Kasumi-1 (cell line): ENCODE results near the gene MED22.

Experiments
- DNase-seq, 2 experiments: peaks; one replicate each; lab custom pipeline; 2025; lab: John Stamatoyannopoulos, UW

MED22 gene

DNA sequence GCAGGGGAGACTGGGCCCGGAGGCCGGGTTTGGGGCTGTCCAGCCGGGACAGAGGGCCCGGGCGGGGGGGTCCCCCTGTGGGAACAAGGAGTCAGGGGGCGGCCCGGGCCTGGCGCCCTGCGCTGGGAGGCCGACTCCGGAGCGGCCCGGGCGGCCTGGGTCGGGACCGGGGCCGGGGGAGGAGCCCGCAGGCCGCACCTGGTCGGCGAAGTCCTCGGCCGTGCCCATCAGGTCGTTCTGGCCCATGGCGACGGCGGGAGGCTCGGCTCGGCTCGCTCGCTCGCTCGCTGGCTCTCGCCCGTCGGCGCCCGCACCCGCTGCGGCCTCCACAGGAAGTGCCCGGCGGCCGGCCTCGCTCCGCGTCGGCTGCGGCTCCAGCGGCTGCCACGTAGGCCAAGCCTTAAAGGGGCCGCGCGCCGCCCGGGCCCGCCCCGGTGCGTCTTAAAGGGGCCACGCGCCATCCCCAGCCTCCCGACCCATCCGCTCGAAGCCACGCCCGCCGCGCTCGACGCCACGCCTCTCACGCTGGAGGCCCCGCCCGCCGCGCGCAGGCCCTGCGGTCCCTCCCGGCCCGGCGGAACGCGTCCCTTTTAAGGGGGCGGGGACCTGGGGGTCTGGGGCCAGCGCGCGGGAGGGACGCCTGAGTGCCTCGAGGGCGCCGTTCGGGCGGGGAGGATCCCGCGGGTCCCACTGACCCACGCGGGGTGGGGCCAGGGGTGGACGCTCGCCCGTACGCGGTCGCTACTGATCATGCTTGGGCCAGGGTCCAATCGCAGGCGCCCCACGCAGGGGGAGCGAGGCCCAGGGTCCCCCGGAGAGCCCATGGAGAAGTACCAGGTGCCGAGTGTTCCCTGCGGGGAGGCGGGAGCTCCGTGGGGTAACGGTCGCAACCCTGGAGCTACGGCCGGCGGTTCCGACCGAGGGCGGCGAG is 28.1 kb upstream of the MED22 start, which contains the start of the genes STKLD1 and SURF4:
STKLD1 (plus strand) TSS at position 643 of the 931 bp plus-strand sequence; CDS start at position 751, 108 bp downstream.
SURF4 (minus strand) TSS at position 337 of the 931 bp plus-strand sequence; CDS start at position 246, 91 bp downstream.
- DNase-seq: peak; percentile 86 to 91

DNA sequence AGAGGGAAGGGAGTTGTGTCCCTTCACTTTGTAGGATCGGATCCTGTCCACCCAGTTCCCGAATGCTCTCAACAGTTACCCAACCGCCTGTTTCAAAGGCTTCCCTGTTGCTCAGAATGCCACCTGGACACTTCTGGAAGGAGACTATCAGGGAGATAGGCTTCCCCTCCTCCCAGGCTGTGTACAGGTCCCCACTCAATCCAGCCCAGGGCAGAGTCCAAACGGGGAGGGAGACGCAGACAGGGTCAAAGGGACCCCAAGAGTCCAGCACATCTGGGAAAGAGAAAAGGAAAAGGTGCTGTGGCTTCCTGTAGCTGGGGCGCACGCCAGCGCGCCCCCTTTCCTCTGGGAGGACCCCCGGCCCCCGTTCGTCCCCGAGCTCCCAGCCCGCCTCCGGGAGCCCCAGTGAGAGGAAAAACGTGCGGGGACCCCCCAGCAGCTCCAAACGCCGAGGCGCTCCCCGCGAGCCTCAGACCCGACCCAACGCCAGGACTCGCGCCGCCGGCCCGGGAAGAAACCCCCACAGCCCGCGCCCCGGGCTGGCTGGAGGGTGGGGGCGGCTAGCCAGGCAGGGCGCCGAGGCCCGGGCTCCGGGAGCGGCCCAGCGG is 27.3 kb upstream of the MED22 start:
- peak; percentile 35 to 36 for DNase-seq

DNA sequence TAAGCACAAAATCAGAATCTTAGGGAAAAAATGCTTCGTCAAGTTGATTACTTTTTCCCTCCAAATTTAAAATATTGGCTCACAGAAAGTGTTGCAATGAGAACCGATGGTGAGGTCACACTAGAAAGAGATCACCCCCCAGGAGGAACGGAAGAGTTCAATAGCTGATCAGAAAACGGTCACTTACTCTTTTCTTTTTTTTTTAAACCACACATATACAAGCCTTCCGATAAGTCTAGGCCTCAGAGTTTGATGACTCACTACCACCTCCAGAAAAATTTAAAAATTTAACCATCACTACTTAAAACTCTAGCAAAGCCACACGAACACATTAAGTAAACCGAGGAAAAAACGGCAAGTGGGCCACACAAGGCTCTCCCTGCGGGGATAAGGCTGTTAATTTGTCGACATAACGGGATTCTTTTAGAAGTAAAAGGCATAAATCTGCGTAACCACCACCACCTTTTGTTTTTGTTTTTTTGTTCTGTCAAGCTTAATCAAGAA is 26.7 kb upstream of the MED22 start:
- peak in 1 of 2 experiments; percentile 39 for DNase-seq

DNA sequence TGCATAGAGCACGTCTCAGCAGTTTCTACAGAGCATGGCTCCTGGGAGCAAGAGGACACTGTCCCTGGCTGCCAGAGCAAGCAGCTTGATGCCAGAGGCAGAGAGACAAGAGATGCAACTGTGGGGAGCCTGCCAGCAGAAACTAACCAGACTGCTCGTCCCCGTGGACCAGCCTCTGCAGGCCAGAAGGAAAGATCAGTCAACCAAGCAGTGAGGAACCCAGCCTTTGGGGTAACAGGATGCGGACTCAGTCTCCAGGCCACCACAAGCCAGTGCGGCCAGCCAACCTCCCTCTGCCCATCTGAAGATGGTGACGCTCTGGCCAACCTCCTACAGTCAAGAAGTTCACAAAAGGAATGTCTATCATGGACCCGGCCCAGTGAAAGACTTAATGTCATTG is 24.2 kb upstream of the MED22 start:
- no peak for DNase-seq

DNA sequence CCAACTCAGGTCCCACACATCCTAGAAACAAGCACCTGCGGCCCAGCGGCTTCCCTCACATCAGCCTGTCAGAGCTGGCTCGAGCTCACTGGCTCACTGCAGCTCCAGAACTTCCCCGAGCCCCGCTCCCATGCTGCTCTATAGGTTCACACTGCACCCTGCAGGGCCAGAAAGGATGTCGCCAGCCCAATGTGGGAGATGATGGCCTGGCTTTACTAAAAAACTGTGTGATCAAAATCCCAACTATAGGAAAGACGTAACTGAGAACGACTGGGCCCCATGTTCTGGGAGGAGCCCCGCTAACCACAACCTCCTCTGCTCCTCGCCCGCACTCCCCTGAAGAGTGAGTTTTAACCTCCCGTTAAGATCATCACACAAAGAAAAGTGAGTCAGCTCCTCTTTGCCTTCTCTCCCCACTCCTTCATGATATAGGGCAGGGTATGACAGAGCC is 23.4 kb upstream of the MED22 start:
- DNase-seq: no peak

DNA sequence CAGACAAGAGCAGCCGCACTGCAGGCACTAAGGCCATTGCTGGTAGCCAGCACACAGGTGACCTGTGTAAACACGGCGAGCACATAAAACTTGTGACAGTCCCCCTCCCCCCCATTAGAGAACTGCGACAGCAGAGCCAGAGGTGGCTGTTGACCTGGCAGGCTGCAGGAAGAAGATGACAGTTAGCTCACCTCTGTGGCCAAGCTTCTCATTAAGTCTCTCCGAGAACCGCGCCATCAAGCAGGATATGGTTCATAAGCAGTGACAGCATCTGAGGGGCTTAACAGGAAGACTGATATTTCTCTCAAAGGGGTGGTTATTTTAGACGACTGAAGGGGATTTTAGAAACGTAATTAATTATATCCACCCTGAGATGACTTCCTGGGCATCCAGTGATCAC is 22.8 kb upstream of the MED22 start:
- DNase-seq: no peak

DNA sequence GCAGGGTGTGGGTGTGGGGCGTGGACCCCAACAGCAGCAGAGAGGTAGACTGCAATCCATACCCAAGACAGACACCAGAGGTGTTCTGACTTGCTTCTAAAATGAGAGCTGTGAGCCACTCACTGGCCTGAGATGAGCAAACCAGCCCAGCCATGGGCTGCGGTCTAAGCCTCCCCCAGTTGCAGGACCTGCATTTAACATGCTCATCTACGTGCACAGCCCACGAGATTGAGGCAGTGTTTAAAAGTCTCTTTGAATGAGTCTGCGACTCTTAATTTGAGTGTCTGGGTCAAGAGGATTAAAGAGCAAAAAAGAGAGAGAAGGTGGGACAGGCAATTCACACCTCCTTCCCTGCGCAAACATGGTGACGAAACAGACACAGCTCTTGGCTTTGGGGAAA is 22.0 kb upstream of the MED22 start:
- DNase-seq: no peak

DNA sequence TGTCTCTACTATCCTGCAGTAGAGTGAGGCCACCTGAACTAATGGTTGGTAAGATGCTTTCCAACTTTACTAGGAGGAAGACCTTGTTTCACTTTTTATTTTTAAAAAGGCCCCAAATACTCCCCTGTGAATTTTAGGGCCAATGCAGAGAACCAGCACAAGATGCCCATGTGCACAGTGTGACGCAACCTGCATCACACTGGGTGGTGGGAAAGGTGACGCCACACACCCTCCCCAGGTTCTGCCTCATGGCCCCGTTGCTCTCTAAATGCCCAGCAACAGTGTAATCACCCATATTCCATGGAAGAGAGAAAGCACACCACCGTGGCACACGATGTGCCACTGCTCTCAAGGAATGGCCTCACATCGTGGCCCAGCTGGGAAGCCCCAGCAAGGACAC is 21.5 kb upstream of the MED22 start:
- no peak for DNase-seq

DNA sequence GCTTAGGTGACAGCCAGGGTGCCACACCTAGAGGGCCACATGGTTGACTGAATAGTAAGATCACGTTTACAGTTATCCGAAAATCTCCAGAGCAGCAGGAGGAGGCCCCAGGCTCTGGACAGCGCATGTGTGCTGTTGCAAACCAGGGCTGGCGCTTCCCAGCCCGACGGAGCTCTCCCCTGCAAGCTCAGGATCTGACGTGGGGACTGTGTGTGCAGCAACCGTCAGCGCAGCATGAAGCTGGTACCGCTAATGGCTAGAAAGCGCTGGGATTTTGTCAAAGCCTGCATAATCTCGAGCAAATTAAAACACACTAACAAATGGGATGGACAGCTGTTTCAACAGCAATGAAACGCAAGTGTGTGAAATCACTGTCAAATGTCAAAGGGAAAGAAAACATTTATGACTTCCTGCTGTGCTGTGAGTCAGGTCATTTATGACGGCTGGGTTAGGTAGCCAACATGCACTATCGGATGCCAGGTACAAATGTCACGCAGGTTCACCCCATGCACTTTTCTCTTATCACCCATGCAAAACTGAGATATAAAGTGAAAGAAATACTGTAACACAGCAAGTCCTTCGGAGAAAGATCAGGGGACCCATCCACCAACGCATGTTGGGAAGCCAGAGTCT is 20.4 kb upstream of the MED22 start:
- DNase-seq: no peak

DNA sequence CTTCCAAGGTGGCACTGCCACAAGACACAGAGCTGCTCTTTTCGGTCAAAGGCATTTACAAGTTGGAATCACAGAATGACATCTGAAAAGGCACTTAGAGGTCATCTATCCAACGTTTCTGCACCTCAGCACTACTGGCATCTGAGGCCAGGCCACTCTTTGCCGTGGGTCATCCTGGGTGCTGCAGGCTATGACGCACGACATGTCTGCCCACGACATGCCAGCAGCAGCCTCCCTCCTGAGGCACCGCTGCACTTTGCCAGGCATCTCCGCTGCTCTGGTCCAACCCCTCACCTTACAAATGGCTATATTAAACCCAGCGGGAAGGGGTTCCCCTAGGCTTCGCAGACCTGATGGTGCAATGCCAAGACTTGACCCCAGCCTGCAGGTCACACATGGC is 19.8 kb upstream of the MED22 start:
- no peak for DNase-seq

DNA sequence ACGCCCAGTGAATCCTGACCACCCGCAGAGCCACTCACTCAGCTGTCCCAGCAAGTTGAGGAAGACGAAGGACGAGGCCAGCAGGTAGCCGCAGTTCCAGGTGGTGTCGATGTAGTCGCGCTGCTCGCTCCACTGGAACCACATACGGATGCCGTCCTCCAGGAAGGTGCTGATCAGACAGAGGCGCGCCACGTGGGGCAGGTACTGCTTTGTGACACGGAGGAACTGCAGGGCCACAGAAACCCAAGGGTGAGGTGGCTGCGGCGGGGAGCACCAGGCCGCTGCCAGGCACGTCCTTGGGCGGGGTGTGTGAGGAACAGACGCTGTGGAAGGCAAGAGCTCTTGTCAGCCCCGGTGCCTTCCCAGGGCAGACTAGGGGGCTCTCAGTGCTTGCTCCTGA is 19.3 kb upstream of the MED22 start:
- DNase-seq: no peak

DNA sequence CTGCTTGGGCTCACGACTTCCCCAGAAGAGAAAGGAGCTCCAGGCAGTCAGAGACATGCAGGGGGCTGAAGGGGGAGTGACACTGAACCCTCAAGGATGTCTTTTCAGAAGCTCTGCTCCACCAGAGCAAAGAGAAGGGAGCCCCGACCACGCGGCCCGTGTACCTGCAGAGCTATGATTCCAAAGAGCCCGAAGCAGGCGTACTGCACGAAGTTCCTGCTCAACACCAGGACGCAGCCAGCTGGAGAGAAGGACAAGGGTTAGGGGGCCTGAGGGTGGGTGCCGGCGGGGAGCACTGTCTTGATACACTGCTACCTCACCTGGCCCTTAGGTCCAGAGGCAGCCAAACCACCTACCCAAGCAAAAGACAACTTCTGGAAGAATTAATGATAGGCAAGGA is 18.5 kb upstream of the MED22 start:
- DNase-seq: no peak

DNA sequence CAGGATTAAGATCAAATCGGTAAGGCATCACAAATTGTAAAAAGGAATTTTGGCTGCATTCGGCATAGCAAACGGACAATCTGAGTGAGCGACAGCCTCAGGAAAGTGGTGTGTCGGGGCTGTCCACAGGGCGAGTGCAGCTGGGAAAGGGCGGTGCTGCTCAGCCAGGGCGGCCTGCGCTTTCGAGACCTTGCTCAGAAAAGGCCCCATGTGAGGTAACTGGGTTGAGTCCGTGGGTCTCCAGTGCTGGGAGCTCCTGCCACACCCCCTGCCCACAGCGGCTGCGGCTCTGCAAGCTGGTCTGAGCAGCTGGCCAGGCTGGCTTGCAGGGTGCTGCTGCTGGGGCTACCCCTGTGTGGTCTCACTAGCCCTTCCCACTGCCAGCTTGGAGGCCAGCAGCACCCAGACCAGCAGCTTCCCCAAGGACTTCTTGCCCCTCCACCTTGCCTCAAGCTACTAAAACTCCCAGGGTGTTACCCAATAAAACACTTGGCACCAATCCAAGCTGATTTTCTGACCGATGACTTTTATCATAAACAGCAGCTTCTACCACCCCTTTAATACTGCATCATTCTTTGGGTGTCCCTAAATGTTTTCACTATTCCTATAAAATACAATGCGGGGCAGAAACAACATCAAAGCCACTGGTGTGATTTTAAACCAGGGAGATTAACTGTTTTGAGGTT is 14.6 kb upstream of the MED22 start:
- no peak for DNase-seq

DNA sequence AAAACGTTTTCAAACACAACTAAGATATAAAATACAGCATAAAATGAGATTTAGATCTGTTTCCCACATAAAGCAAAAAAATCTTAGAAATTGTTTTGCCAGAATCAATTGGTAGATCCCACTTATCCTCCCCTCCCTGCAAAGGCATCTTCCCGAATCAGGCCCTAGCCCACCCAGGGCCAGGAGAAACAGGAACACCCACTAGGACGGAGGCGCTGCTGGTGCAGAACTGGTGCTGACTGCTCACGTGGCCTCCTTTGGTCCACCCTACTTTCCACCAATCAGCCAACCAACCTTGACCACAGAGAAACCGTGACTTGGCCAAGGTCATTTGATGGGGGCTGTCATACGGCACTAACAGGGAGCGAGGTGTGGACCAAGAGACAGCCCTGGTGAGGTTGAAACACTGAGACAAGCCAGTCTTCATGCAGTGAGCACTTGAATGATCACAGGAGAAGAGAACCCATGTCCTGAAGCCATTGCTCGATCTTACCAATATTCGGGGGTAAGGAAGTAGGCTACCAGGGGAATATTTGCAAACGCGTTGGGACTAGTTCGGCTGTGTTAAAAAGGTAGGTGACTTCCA is 13.7 kb upstream of the MED22 start:
- no peak for DNase-seq

DNA sequence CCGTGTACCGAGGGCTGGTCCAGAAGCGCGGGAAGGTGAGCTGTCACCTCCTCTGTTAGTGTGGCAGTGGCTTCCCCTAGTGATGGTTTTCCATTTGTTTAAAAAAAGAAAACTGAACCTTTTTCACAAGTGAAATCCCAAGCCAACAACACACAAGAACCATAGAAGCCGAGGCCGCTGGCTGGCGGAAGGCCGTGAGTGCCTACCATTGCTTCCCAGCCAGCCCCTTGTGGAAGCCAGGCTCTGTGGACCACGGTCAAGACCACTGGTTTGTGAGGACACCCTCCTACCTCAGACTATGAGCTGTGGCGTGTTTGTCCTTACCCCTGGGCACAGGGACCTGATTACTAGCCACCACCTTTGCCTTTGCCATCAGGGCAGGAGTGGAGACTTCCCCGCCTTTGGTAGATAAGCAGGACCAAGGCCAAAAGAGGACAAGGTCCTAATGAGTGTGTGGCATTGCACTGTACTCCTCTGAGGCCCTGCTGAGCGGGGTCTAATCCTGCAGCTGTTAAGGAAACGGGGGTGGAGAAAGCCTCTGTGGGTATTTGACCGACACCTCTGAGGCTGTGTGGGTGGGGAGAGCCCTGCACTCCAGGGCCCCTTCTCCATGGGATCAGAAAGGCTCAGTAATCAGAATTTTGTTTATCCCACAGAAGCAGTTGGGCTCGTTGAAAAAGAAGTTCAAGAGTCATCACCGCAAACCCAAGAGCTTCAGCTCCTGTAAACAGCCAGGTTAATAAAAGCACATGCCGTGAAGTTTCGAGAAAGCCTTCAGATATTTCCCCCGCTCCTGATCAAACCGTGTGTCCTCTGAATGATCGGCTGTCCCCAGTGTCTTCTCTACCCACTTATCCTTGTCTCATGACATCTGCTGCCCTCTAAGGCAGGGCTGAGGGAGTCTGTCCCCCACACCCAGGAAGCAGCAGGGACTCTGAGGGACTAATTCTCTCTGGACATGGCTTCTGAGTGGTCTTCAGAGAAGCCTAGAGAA is 12.8 kb upstream of the MED22 start:
- DNase-seq: no peak

DNA sequence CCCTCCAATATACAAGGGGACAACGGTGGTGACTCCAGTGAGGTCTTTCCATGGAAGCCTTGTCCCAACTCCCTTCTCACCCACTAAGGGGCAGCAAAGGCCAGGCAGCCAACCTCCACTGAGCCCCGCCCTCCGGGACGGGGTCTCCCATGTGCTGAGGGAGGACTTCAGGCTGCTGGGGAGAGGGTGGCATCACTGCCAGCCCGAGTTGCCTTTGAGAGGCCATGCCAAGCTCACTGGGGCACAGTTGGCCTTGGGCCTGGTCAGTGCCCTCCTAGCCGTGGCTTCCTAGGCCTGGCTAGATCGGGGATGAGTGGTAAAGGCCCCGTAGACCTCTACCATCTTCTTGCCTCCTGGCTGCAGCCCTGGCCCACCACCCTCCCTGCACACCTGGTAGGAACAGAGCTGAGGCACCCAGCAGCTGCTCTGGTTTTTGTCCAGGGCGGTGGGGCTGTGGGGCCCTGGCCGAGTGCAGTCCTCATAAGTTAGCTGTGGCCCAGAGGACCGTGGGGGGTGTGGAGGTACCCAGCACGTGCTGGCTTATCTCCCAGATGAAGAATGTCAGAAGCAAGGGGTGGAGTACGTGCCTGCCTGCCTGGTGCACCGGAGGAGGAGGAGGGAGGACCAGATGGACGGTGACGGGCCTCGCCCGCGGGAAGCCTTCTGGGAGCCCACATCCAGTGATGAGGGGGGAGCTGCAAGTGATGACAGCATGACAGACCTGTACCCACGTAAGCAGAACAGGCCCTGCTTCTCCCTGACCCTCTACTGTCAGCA is 11.7 kb upstream of the MED22 start:
- DNase-seq: peak; percentile 17

DNA sequence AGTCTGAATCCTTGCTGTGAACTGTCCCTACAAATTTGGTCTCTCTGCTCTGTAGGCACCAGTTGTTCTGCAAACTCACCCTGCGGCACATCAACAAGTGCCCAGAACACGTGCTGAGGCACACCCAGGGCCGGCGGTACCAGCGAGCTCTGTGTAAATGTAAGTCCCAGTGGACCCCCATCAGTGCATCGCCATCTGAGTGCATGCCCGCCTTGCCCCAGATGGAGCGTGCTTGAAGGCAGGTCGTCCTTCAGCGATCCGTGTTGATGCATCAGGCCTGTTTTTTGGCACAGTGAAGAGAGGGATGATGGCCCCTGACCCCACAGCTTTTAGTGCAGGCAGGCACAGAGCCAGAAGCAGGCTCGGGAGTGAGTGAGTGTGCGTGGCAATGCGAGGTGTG is 9.7 kb upstream of the MED22 start:
- DNase-seq: no peak

DNA sequence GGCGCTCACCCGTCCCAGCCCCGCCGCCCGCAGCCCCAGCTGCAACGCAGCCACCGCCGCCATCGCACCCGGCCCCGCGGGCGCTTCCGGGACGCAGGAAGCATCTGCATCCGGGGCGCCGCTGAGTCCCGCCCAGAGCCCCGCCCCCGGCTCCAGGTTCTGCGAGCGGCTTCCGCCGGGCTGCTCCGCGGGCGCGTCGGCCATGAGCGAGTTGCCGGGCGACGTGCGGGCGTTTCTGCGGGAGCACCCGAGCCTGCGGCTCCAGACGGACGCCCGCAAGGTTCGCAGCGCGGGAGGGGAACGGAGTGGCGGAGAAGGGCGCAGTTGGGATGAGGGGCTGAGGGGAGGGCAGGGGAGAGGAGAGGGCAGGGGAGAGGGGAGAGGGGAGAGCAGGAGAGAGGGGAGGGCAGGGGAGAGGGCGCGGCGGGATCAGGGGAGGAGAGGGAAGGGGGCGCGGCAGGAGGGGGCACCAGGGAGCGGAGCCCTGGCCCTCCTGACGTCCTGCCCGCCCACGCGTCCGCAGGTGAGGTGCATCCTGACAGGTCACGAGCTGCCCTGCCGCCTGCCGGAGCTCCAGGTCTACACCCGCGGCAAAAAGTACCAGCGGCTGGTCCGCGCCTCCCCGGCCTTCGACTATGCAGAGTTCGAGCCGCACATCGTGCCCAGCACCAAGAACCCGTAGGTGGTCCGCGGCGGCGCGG is 8.6 kb upstream of the MED22 start, which contains the start of the genes SURF1 and SURF2:
SURF1 (minus strand) TSS at position 97 of the 701 bp plus-strand sequence; CDS start at position 63, 34 bp downstream.
SURF2 (plus strand) TSS at position 160 of the 701 bp plus-strand sequence; CDS start at position 203, 43 bp downstream.
- peak; percentile 76 to 80 for DNase-seq
